ENCODE data around the gene CECR2. TPM values are rescaled to one million over a fixed set of nuclear protein-coding genes. Genes with fewer than 3 reads are reported as not detected.

CECR2 gene
- total RNA-seq, 1 experiment from 2014 or later = 111 TPM

- TF ChIP-seq ZNF317 (CRISPR knock-in tag; IDR thresholded peaks at IDR 0.05; ENCODE audit: borderline replicate concordance, low read depth) = no peak
- TF ChIP-seq ZNF219 (CRISPR knock-in tag; IDR thresholded peaks at IDR 0.05; ENCODE audit: borderline replicate concordance) = no peak
- no peak for TF ChIP-seq E2F1 (CRISPR knock-in tag; IDR thresholded peaks at IDR 0.05)
- TF ChIP-seq TEAD1 (CRISPR knock-in tag; IDR thresholded peaks at IDR 0.05) = no peak
Measured at GRCh38 chr22:17513612-17514011, 144.4 kb downstream of the CECR2 start (continued).

DNA sequence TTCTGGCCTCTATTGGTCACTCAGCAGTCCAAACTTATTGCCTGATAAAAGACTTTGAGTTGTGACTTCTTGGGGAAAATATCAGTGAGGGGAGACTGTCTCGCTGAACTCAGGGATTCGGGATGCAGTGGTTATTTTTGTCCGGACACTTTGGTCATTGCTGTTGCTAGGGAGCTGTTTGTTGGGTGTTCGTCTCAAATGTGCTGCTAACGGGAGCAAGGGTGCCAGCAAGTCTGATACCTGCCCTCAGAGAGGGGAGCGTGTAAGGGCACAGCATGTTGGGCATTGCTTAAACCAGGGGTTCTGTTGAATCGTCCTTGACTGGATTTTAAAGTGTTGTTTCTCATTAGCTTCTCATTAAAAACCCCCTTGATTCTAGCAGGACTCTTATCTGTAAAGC, 144.8 kb downstream of the CECR2 start:
- DNase-seq (ENCODE audit: low spot score) = no peak
- H3K4me3 Mint-ChIP-seq = no peak overlapping the region

DNA sequence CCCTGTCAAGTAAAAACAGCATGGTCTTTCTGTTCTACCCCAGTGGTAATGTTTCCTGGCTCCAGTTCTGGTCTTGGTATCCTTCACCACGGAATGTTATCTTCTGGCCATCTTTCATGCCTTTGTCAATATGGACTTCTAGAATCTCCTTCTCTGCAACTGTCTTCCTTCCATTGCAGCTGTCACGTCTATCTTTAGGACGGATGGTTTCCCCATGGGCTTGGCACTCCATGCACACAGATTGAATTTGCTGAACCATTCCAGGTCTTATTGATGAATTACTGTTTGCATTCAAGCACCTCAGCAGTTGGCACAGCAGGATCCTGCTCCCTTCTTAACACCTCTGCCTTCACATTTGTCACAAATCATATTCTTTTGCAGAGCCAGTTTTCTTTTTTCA, 149.1 kb downstream of the CECR2 start:
- H3K36me3 Mint-ChIP-seq = peaks cover 68% of the 10 kb centered on the region
- POLR2A ChIA-PET = no interaction called here
- TF ChIP-seq SMAD3 (CRISPR knock-in tag; IDR thresholded peaks at IDR 0.05; ENCODE audit: borderline replicate concordance) (no peak), JAZF1 (CRISPR knock-in tag; IDR thresholded peaks at IDR 0.05) (no peak), GRHL2 (CRISPR knock-in tag; IDR thresholded peaks at IDR 0.05; ENCODE audit: insufficient replicate concordance, severe bottlenecking) (no peak), NR3C1 (CRISPR knock-in tag; conservative IDR thresholded peaks at IDR 0.05; ENCODE audit: low read depth) (no peak), GTF2I (CRISPR knock-in tag; conservative IDR thresholded peaks at IDR 0.05) (no peak), MYBL2 (CRISPR knock-in tag; IDR thresholded peaks at IDR 0.05) (no peak), EMX1 (CRISPR knock-in tag; IDR thresholded peaks at IDR 0.05) (no peak), NFATC4 (CRISPR knock-in tag; IDR thresholded peaks at IDR 0.05) (no peak), ELF4 (CRISPR knock-in tag; IDR thresholded peaks at IDR 0.05; ENCODE audit: low read depth) (no peak), MLX (CRISPR knock-in tag; IDR thresholded peaks at IDR 0.05) (no peak), NR1H2 (CRISPR knock-in tag; IDR thresholded peaks at IDR 0.05) (no peak)
- TF ChIP-seq, protein P1, sequence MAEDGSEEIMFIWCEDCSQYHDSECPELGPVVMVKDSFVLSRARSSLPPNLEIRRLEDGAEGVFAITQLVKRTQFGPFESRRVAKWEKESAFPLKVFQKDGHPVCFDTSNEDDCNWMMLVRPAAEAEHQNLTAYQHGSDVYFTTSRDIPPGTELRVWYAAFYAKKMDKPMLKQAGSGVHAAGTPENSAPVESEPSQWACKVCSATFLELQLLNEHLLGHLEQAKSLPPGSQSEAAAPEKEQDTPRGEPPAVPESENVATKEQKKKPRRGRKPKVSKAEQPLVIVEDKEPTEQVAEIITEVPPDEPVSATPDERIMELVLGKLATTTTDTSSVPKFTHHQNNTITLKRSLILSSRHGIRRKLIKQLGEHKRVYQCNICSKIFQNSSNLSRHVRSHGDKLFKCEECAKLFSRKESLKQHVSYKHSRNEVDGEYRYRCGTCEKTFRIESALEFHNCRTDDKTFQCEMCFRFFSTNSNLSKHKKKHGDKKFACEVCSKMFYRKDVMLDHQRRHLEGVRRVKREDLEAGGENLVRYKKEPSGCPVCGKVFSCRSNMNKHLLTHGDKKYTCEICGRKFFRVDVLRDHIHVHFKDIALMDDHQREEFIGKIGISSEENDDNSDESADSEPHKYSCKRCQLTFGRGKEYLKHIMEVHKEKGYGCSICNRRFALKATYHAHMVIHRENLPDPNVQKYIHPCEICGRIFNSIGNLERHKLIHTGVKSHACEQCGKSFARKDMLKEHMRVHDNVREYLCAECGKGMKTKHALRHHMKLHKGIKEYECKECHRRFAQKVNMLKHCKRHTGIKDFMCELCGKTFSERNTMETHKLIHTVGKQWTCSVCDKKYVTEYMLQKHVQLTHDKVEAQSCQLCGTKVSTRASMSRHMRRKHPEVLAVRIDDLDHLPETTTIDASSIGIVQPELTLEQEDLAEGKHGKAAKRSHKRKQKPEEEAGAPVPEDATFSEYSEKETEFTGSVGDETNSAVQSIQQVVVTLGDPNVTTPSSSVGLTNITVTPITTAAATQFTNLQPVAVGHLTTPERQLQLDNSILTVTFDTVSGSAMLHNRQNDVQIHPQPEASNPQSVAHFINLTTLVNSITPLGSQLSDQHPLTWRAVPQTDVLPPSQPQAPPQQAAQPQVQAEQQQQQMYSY (CRISPR knock-in tag; IDR thresholded peaks at IDR 0.05) = no peak
- TF ChIP-seq, protein P2, sequence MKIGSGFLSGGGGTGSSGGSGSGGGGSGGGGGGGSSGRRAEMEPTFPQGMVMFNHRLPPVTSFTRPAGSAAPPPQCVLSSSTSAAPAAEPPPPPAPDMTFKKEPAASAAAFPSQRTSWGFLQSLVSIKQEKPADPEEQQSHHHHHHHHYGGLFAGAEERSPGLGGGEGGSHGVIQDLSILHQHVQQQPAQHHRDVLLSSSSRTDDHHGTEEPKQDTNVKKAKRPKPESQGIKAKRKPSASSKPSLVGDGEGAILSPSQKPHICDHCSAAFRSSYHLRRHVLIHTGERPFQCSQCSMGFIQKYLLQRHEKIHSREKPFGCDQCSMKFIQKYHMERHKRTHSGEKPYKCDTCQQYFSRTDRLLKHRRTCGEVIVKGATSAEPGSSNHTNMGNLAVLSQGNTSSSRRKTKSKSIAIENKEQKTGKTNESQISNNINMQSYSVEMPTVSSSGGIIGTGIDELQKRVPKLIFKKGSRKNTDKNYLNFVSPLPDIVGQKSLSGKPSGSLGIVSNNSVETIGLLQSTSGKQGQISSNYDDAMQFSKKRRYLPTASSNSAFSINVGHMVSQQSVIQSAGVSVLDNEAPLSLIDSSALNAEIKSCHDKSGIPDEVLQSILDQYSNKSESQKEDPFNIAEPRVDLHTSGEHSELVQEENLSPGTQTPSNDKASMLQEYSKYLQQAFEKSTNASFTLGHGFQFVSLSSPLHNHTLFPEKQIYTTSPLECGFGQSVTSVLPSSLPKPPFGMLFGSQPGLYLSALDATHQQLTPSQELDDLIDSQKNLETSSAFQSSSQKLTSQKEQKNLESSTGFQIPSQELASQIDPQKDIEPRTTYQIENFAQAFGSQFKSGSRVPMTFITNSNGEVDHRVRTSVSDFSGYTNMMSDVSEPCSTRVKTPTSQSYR (CRISPR knock-in tag; IDR thresholded peaks at IDR 0.05) = no peak
- TF ChIP-seq, protein P3, sequence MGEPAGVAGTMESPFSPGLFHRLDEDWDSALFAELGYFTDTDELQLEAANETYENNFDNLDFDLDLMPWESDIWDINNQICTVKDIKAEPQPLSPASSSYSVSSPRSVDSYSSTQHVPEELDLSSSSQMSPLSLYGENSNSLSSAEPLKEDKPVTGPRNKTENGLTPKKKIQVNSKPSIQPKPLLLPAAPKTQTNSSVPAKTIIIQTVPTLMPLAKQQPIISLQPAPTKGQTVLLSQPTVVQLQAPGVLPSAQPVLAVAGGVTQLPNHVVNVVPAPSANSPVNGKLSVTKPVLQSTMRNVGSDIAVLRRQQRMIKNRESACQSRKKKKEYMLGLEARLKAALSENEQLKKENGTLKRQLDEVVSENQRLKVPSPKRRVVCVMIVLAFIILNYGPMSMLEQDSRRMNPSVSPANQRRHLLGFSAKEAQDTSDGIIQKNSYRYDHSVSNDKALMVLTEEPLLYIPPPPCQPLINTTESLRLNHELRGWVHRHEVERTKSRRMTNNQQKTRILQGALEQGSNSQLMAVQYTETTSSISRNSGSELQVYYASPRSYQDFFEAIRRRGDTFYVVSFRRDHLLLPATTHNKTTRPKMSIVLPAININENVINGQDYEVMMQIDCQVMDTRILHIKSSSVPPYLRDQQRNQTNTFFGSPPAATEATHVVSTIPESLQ (CRISPR knock-in tag; IDR thresholded peaks at IDR 0.05) = no peak

More for the DNA sequence above, 144.8 kb downstream of the CECR2 start:
- peak overlapping the region; percentile 9 for H3K27ac Mint-ChIP-seq
- no peaks in the 10 kb centered on the region for H3K4me1 Mint-ChIP-seq
- peaks cover 75% of the 10 kb centered on the region for H3K36me3 Mint-ChIP-seq
- TF ChIP-seq, protein P4, sequence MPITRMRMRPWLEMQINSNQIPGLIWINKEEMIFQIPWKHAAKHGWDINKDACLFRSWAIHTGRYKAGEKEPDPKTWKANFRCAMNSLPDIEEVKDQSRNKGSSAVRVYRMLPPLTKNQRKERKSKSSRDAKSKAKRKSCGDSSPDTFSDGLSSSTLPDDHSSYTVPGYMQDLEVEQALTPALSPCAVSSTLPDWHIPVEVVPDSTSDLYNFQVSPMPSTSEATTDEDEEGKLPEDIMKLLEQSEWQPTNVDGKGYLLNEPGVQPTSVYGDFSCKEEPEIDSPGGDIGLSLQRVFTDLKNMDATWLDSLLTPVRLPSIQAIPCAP (CRISPR knock-in tag; IDR thresholded peaks at IDR 0.05) = no peak
- TF ChIP-seq MAX (CRISPR knock-in tag; IDR thresholded peaks at IDR 0.05) (no peak), TEAD1 (CRISPR knock-in tag; IDR thresholded peaks at IDR 0.05) (no peak), FOXP1 (CRISPR knock-in tag; IDR thresholded peaks at IDR 0.05; ENCODE audit: borderline replicate concordance) (no peak), ZNF671 (CRISPR knock-in tag; IDR thresholded peaks at IDR 0.05) (no peak)
- ATAC-seq = no peak
- ChIA-PET CTCF (interaction anchor here (1.3 kb wide), 1 partner anchor 342 kb away, joined by 3 read pairs; no protein-coding TSS in a partner anchor), POLR2A (interaction anchor here (0.6 kb wide), 1 partner anchor 167 kb away, joined by 11 read pairs; no protein-coding TSS in a partner anchor)
- no peaks in the 10 kb centered on the region for H3K9me3 Mint-ChIP-seq
- H3K27me3 Mint-ChIP-seq (ENCODE audit: low read depth) = no peaks in the 10 kb centered on the region

More for the DNA sequence above, 149.1 kb downstream of the CECR2 start:
- H3K9me3 Mint-ChIP-seq = no peaks in the 10 kb centered on the region
- CTCF ChIA-PET = no interaction called here
- no peak for DNase-seq (ENCODE audit: low spot score)
- no peak for ATAC-seq
- H3K27ac Mint-ChIP-seq = peak overlapping the region; percentile 24
- no peaks in the 10 kb centered on the region for H3K27me3 Mint-ChIP-seq (ENCODE audit: low read depth)
- no peaks in the 10 kb centered on the region for H3K4me1 Mint-ChIP-seq
- H3K4me3 Mint-ChIP-seq = no peak overlapping the region

All from WTC11 (cell line).